LNCAP (cell line): ENCODE measurements around the gene LINGO1.

Source experiments
- TF ChIP-seq, protein P1 (sequence below): fragments of 450-650 bp; IDR thresholded peaks from 2 replicates; pipeline ENCODE4 v1.5.1; 2017; ENCODE audit warnings: mild to moderate bottlenecking

The LINGO1 gene

DNA sequence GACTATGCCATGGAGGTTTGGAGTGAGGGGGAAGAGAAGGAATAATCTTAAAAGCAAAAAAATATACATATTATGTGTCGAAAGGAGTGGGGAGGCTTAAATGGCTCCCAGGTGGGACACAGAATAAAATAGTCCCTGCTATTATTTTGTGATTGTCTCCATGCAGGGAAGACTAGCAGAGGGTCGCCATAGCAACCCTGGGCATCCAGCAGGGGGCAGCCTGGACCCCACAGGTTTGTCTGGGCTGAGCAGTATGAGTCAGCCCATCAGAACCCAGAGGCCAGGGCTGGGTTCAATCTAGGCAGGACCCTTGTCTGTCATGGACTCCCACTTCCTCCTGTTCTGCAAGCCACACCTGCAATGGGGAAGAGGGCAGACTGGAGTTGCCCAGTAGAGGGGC, 17.6 kb upstream of the LINGO1 start:
- TF ChIP-seq, protein P1, sequence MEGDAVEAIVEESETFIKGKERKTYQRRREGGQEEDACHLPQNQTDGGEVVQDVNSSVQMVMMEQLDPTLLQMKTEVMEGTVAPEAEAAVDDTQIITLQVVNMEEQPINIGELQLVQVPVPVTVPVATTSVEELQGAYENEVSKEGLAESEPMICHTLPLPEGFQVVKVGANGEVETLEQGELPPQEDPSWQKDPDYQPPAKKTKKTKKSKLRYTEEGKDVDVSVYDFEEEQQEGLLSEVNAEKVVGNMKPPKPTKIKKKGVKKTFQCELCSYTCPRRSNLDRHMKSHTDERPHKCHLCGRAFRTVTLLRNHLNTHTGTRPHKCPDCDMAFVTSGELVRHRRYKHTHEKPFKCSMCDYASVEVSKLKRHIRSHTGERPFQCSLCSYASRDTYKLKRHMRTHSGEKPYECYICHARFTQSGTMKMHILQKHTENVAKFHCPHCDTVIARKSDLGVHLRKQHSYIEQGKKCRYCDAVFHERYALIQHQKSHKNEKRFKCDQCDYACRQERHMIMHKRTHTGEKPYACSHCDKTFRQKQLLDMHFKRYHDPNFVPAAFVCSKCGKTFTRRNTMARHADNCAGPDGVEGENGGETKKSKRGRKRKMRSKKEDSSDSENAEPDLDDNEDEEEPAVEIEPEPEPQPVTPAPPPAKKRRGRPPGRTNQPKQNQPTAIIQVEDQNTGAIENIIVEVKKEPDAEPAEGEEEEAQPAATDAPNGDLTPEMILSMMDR: peak; percentile 30; the same call in 1 of the 2 replicates

DNA sequence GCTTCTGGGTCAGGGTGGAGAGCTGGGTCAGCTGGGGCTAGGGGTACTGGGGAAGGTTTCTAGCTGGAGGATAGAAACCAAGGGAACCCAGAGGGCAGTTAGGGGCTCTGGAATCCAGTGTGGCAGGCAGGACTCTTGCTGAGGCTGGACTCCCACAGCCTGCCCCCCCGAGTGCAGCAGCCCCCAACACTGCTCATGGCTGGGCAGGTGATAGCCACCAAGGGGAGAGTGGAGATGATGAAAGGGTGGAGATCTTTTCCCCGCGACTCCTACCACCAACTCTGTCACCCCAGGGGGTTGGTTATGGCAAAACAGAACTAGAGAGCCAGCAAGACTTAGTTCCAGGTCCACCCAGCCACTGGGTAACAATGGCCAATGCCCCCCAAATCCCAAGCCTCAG, 16.9 kb upstream of the LINGO1 start:
- TF ChIP-seq, protein P1: no peak

DNA sequence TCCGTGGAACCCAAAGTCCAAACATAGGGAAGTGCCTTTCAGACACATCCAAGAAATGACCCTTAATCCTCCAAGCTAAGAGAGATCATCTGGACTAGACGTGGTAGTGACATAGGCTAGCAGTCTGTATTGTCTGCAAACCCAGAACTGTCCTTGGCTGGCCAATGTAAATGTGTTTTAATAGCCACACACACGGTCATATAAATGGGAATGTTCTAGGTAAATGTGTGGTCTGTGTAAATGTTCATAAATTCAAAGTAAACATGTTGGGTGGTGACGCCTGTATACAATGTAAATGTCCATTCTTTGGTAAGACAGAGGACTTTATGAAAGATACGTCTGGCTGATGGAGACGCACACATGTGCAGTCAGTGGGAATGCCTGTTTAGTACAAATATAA, 16.3 kb upstream of the LINGO1 start:
- TF ChIP-seq, protein P1: no peak

DNA sequence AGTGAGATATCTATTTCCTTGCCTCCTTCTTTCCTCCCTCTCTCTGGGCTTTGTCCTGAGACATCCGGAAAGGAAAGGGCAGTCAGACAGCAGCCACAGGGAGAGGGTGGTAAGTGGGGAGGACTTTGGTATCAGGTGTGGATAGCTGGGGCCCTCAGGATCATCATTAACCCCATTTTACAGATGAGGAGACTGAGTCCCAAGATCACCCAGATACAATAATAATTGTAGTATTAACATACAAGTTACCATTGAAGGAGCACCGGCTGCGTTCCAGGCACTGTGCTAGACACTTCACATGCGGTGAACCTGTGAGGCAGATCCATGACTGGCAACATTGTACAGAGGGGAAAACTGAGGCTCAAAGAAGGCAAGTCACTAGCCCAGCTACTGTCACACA, 15.2 kb upstream of the LINGO1 start:
- TF ChIP-seq, protein P1: no peak

DNA sequence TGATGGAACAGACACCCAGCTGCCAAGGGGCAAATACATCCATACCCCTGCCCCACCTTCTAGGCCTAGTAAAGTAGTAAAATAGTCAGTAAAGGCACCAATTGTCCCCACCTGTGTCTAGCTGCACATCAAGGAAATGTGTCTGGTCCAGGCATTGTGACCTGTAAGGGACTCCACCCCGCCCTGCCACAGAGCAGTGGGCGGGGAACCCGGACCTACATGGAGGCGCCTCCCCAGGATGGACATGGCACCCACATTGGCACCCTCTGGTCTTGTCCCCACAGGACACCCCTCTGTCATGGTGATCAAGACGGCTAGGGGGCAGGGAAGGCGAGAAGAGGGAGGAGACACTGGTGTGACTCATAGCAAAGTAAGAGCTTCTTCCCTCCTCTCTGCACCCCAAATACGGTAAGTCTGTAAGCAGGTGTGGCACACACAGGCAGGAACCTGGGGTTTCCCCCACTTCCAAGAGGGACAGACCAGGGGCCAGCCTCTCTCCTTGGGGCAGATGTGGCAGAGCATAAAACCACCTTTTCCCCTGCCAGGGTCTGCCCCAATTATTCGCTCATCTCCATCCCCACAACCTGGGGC, 13.5 kb upstream of the LINGO1 start:
- TF ChIP-seq, protein P1: no peak

DNA sequence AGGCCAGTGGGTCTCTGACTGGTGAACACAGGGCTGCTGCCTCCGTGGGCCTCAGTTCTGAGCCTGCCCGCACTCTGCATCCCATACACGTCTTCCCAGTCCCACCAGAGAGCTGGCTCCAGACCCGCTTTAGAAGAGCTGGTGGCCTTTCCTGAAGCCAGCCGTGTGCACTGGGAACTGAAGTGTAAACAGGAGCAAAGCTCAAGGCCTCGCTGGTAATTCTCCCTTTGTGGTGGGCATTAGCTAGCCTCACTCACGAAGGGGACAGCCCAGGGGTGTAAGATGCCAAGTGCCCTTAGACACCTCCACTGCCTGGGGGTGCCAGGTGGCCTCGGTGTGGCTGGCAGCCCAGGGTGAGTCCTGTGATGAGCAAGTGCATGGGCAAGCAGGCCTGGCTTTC, 12.9 kb upstream of the LINGO1 start:
- TF ChIP-seq, protein P1: no peak

DNA sequence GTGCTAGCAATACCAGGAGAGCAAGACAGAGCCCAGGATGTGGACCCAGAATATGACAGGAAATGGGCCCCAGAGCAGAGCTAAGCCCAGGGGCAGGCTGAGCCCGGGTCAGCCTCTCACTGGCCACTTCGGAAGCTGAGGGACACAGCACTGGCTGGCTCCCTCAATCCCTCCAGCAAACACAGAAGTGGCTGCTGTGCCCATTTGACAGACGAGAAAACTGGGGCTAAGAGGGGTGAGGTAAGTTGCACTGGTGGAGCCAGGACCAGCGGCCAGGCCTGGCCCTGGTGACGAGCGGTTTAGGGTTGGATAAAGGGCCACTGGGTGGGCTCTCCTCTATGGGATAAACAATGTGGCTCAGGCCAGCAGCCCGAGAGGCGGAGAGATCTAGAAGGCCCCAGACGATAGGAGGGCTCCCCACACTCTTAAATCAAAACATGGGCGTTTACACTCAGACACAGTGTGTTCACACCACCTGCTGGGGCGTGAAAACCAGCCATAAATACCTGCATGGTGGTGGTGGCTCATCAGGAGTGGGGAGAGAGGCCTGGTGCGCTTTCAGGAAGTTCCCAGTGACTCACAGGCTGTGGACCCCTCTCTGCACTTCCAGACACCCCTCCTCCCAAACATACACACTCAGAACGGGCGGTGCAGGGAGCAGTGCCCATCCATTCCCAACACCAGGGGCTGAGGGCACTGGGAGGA, 12.0 kb upstream of the LINGO1 start:
- TF ChIP-seq, protein P1: no peak
